OCI-LY7 (cell line): ENCODE measurements around the gene ZMAT5.

Experiments
- CTCF ChIP-seq: fragments of 200-600 bp; sonication (generic); conservative IDR thresholded peaks from 2 replicates; pipeline ENCODE4 v1.5.1; 2014; ENCODE audit warnings: mild to moderate bottlenecking, antibody characterized with exemption, low read length, moderate library complexity, mixed read lengths
- EZH2phosphoT487 ChIP-seq: fragments of 200-600 bp; sonication (generic); IDR thresholded peaks from 2 replicates; pipeline ENCODE4 v1.6.1; 2018; ENCODE audit warnings: low read depth, borderline replicate concordance, mild to moderate bottlenecking, mixed run types, antibody characterized with exemption, low read length, moderate library complexity, mixed read lengths

DNA sequence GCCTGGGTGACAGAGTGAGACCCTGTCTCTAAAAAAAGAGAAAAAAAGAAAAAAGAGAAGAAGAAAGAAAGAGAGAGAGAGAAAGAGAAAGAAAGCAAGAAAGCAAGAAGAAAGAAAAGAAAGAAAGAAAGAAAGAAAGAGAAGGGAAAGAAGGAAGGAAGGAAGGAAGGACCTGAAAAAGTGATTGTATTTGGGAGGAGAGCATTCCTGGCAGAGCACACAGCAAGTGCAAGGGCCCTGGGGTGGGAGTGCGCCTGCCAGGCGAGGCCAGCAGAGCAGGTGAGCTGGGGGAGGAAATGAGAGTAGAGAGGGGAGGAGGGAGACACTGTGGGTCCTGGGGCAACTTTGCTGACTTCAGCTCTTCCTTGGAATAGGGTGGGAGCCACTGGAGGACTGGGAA, 54.7 kb downstream of the ZMAT5 start:
- TF ChIP-seq CTCF: no peak
- TF ChIP-seq EZH2phosphoT487: no peak
